Adrenal gland (tissue), 12 donors: ENCODE data around the gene RXYLT1. TPM values are rescaled to one million over a fixed set of nuclear protein-coding genes. Genes with fewer than 3 reads are reported as not detected.

Experiments
- DNase-seq, 7 donors: peaks; one replicate each; pipeline ENCODE4 v3.0.0-alpha.2; 2019 to 2020
- H3K27ac ChIP-seq, 5 donors: fragments of 200-600 bp; sonication (generic) in 4 of 5; 1 replicate in 3 of 5; 2 replicates in 2 of 5; pipeline versions ENCODE4 v1.5.1 to v1.8.0; 2016 to 2020; ENCODE audit warnings: mild to moderate bottlenecking in 1 of 5
- H3K27me3 ChIP-seq: fragments of 200-600 bp; 2 replicates; pipeline ENCODE4 v1.8.0; 2021
- H3K36me3 ChIP-seq, 2 donors: fragments of 200-600 bp; replicated peaks in 1 of 2; 1 replicate in 1 of 2; 2 replicates in 1 of 2; pipeline versions ENCODE4 v1.5.1 to v1.8.0; 2018 to 2022
- H3K4me1 ChIP-seq, 2 donors: fragments of 200-600 bp; replicated peaks in 1 of 2; 1 replicate in 1 of 2; 2 replicates in 1 of 2; pipeline versions ENCODE4 v1.5.1 to v1.8.0; 2018 to 2021
- H3K4me3 ChIP-seq, 4 donors: fragments of 200-600 bp; sonication (generic) in 3 of 4; one replicate each; pipeline ENCODE4 v1.5.1; 2016 to 2018
- H3K9me3 ChIP-seq, 3 donors: fragments of 200-600 bp; sonication (generic) in 1 of 3; replicated peaks in 1 of 3; 1 replicate in 2 of 3; 2 replicates in 1 of 3; pipeline versions ENCODE4 v1.5.1 to v1.8.0; 2016 to 2021
- POLR2A ChIP-seq, 2 donors: fragments of 450-650 bp; IDR thresholded peaks; one replicate each; pipeline ENCODE4 v1.6.1; 2017; ENCODE audit warnings: antibody characterized with exemption in 2 of 2, mild to moderate bottlenecking in 2 of 2, moderate library complexity in 1 of 2
- WGBS, 4 donors: extraction: QIAGEN DNeasy Blood & Tissue Kit in 2 of 4; methylation state at CpG; one replicate each; pipeline versions ENCODE4 v1.1.5 to v1.1.7; 2013 to 2017; 5-methylcytosine and 5-hydroxymethylcytosine counted together
- intact Hi-C, 2 donors: fragments of 100-400 bp; cut with DNase I; formaldehyde crosslinking; loops; one replicate each; pipeline versions ENCODE4 v1.14.1 to v1.15.0; 2022 to 2023
- polyA plus RNA-seq, 3 donors: library from polyadenylated mRNA; stranded (reverse); fragments of 200-250 nt in 2 of 3; fragments of 350-450 nt in 1 of 3; fragmentation: Illumina TruSeq in 1 of 3; extraction: RNeasy Lipid Tissue Mini Kit (QIAGEN cat#74804) in 1 of 3; gene quantifications; one replicate each; pipeline ENCODE4 v1.2.3, GENCODE V29; 2013 to 2014
- total RNA-seq, 9 donors: library from RNA; depleted of rRNA in 4 of 9; stranded (reverse); fragments of >200 nt in 4 of 9; fragments of 120-200 nt in 1 of 9; fragmentation: NEBNext Ultra II Directional in 1 of 9; extraction: Animal tissue kit (Norgen Biotek cat#: 25700) in 1 of 9; gene quantifications; one replicate each; pipeline versions ENCODE4 v1.1.0 to v1.2.4, GENCODE V29; 2013 to 2023
- TF ChIP-seq, protein P1 (sequence below), 6 experiments: fragments of 450-650 bp in 4 of 6; fragments of 200-600 bp in 2 of 6; sonication (generic) in 1 of 6; IDR thresholded peaks; 1 replicate in 5 of 6; 2 replicates in 1 of 6; pipeline versions ENCODE4 v1.5.1 to v1.8.0; 2016 to 2021; ENCODE audit warnings: antibody characterized with exemption in 6 of 6, mild to moderate bottlenecking in 2 of 6, moderate library complexity in 1 of 6
- donor health status: healthy with polysubstance abuse.
- donor health status: Bipolar disorder and iron deficiency.
- donor health status: DM: yes; HTN: yes; CAD: no.
- donor health status: DM: no; HTN: no; CAD: no.
- donor health status: DM: no; HTN: no; CAD: no.
- donor health status: DM: yes; HTN: yes; CAD: no.

The RXYLT1 gene
- total and polyA plus RNA-seq, 12 donors: 13.9 to 44.9 (median 26.3) TPM

- peak overlapping the region in 3 of 4 donors; percentile 38 to 76 (median 45) for H3K4me3 ChIP-seq
- H3K9me3 ChIP-seq: no peaks in the 10 kb centered on the region
- TF ChIP-seq, protein P1, sequence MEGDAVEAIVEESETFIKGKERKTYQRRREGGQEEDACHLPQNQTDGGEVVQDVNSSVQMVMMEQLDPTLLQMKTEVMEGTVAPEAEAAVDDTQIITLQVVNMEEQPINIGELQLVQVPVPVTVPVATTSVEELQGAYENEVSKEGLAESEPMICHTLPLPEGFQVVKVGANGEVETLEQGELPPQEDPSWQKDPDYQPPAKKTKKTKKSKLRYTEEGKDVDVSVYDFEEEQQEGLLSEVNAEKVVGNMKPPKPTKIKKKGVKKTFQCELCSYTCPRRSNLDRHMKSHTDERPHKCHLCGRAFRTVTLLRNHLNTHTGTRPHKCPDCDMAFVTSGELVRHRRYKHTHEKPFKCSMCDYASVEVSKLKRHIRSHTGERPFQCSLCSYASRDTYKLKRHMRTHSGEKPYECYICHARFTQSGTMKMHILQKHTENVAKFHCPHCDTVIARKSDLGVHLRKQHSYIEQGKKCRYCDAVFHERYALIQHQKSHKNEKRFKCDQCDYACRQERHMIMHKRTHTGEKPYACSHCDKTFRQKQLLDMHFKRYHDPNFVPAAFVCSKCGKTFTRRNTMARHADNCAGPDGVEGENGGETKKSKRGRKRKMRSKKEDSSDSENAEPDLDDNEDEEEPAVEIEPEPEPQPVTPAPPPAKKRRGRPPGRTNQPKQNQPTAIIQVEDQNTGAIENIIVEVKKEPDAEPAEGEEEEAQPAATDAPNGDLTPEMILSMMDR (IDR thresholded peaks at IDR 0.05): peak; percentile 50 to 99 (median 88)
- TF ChIP-seq POLR2A (IDR thresholded peaks at IDR 0.05): peak; percentile 79
- WGBS, 4 donors: 0 to 1% (median 0%) methylated on average over 7 to 80 of the region's 80 CpGs; no CpG with 5 or more reads in 1 of the 4 donors
- H3K27ac ChIP-seq: peak overlapping the region; percentile 61 to 96 (median 90)
- DNase-seq: peak; percentile 91 to 95 (median 94)
- peaks cover 3 to 25% of the 10 kb centered on the region in 2 donors for H3K4me1 ChIP-seq
- H3K36me3 ChIP-seq: no peaks in the 10 kb centered on the region
- H3K27me3 ChIP-seq: no peaks in the 10 kb centered on the region
- intact Hi-C loops: loop anchor here (2.0 to 10.0 kb wide), 3 partner anchors 71 to 339 kb away; no protein-coding TSS in a partner anchor
These were observed 64.1 kb downstream of the RXYLT1 start for GRCh38 chr12:63843721-63844390.

DNA sequence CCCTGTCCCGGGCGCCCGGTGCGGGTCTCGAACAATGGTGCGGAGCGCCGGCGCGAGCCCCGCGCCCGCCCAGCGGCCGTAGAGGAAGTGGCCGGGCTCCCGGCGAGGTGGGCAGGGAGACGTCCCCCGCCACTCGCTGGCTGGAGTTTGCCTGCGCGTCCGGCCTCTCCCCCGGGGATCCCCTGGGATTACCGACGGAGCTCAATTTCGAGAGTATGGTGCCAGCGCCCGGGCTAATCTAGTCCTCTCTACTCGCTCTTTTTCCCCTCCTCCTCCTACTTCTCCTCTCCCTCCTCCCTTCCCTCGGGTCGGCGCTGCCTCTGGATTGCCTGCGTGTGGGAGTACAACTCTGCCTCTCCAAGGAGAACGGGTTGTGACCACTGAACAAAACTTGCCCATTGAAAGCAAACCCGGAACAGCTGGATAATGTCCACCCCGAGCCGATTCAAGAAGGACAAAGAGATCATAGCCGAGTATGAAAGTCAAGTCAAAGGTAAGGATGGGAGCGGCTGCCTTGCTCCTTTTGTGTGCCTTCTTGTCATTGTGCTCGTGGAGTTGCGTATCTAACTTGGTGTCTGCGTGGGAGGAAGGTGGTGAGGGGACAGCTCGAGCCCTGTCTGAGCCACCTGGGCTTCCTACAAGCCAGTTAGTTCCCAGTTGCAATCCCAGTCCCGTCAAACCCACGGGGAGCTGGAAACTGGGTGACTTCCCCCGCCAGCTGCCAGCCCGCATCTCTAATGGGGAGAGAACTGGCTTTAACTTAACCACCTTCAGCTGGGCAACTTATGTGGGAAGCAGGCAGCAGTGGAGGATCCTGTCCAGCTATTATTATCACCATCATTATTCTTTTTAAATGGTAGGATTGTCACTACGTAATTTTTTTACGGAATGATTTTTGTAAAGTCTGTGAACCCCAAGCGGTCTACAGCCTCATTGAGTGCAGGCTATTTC lies 65.0 kb downstream of the RXYLT1 start, which contains the start of gene SRGAP1:
TSS of gene SRGAP1 (plus strand) at position 310 of the 951 bp plus-strand sequence. CDS start at position 427, 117 bp downstream.
- Histone ChIP-seq H3K4me3 (peak within 1 kb of the TSS; percentile 31 to 83 (median 60)), H3K36me3 (no peaks in the 10 kb centered on the region), H3K9me3 (no peaks in the 10 kb centered on the region), H3K27me3 (no peaks in the 10 kb centered on the region), H3K27ac (peak within 1 kb of the TSS; percentile 61 to 96 (median 90)), H3K4me1 (peaks cover 3 to 33% of the 10 kb centered on the region in 2 donors)
- intact Hi-C loops: loop anchor here (2.0 to 10.0 kb wide), 4 partner anchors 70 to 338 kb away; no protein-coding TSS in a partner anchor
- 3 to 5% (median 4%) methylated on average over 30 to 52 of the region's 52 CpGs for WGBS, 4 donors
- DNase-seq: peak; percentile 57 to 84 (median 73)
- peak in 1 of 2 donors; percentile 12 for TF ChIP-seq POLR2A (IDR thresholded peaks at IDR 0.05)
- TF ChIP-seq, protein P1 (IDR thresholded peaks at IDR 0.05): no peak

DNA sequence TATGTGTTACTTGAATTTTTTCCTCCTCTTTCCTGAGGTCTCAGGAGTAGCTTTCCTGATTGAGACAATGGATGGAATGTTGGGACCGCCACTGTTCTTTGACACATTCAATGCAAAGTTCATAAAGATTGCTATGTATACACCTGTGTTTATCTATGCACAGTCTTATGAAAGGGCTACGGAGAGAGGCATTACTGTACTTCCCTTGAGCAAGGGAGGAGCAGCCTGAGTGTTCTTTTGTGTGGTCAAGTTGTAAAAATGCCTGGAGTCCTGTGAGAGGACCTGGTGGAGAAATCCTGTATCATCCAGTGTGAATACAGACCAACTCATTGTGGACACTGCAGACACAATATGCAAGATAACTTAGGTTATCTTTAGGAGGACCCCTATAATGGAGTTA lies 66.0 kb downstream of the RXYLT1 start:
- H3K27ac ChIP-seq: no peak overlapping the region
- intact Hi-C loops: loop anchor here (2.0 to 10.0 kb wide), 4 partner anchors 69 to 337 kb away; no protein-coding TSS in a partner anchor

More for the DNA sequence above, 66.0 kb downstream of the RXYLT1 start:
- no peaks in the 10 kb centered on the region for H3K9me3 ChIP-seq
- peaks cover 3 to 38% of the 10 kb centered on the region in 2 donors for H3K4me1 ChIP-seq
- no peak for TF ChIP-seq POLR2A (IDR thresholded peaks at IDR 0.05)
- TF ChIP-seq, protein P1 (IDR thresholded peaks at IDR 0.05): no peak
- no peaks in the 10 kb centered on the region for H3K27me3 ChIP-seq
- H3K36me3 ChIP-seq: no peaks in the 10 kb centered on the region
- DNase-seq: no peak
- H3K4me3 ChIP-seq: peak overlapping the region in 1 of 4 donors; percentile 76
- 61 to 75% (median 72%) methylated on average over 2 of the region's 2 CpGs for WGBS, 4 donors
